ENCODE measurements around the gene UNC93B1.
"Not testable (repeated sequence)": the region's sequence is repeated elsewhere in the genome, so short reads cannot be mapped to it uniquely, and the experiment has no call there.

The UNC93B1 gene

GRCh38 chr11:68009391-68010089, 5.6 kb upstream of the UNC93B1 start:
- DNase-seq (ENCODE audit: low read depth) = no peak

GRCh38 chr11:68008381-68009337, 4.8 kb upstream of the UNC93B1 start:
- no peak for DNase-seq (ENCODE audit: low read depth)

- no peak for DNase-seq (ENCODE audit: low read depth)
Measured at GRCh38 chr11:68007498-68008380, 3.8 kb upstream of the UNC93B1 start.

GRCh38 chr11:68006606-68007166, 2.8 kb upstream of the UNC93B1 start:
- no peak for DNase-seq (ENCODE audit: low read depth)

- DNase-seq (ENCODE audit: low read depth) = no peak
Measured at GRCh38 chr11:68004551-68005335, 846 bp upstream of the UNC93B1 start.

GRCh38 chr11:68002938-68003845, 705 bp downstream of the UNC93B1 start:
- no peak for DNase-seq (ENCODE audit: low read depth)

GRCh38 chr11:68002575-68002937, 1.3 kb downstream of the UNC93B1 start:
- no peak for DNase-seq (ENCODE audit: low read depth)

- no peak for DNase-seq (ENCODE audit: low read depth)
Measured at GRCh38 chr11:67999704-68000103, 4.2 kb downstream of the UNC93B1 start.

GRCh38 chr11:67999201-67999629, 4.7 kb downstream of the UNC93B1 start:
- DNase-seq (ENCODE audit: low read depth) = no peak

- no peak for DNase-seq (ENCODE audit: low read depth)
Measured at GRCh38 chr11:67998150-67999045, 5.5 kb downstream of the UNC93B1 start.

- no peak for DNase-seq (ENCODE audit: low read depth)
Measured at GRCh38 chr11:67997475-67997921, 6.4 kb downstream of the UNC93B1 start.

- DNase-seq (ENCODE audit: low read depth) = no peak
Measured at GRCh38 chr11:67996622-67997474, 7.0 kb downstream of the UNC93B1 start.

GRCh38 chr11:67996051-67996450, 7.8 kb downstream of the UNC93B1 start:
- DNase-seq (ENCODE audit: low read depth) = no peak

GRCh38 chr11:67995579-67995978, 8.3 kb downstream of the UNC93B1 start:
- not testable (repeated sequence) for DNase-seq (ENCODE audit: low read depth)

- not testable (repeated sequence) for DNase-seq (ENCODE audit: low read depth)
Measured at GRCh38 chr11:67995129-67995528, 8.8 kb downstream of the UNC93B1 start.

GRCh38 chr11:67994387-67994786, 9.5 kb downstream of the UNC93B1 start:
- DNase-seq (ENCODE audit: low read depth) = not testable (repeated sequence)

- DNase-seq (ENCODE audit: low read depth) = not testable (repeated sequence)
Measured at GRCh38 chr11:67993821-67994220, 10.1 kb downstream of the UNC93B1 start.
